Transverse colon (tissue), 4 donors: ENCODE measurements around the gene GLRA1.

Experiments used
- EP300 ChIP-seq: sonication (generic); formaldehyde crosslinking; IDR thresholded peaks from one replicate; pipeline ENCODE4 v1.6.1; 2017; ENCODE audit warnings: antibody characterized with exemption, low read depth
- POLR2A ChIP-seq: fragments of 450-650 bp; IDR thresholded peaks from one replicate; pipeline ENCODE4 v1.6.1; 2016; ENCODE audit warnings: antibody characterized with exemption, mild to moderate bottlenecking, moderate library complexity
- POLR2AphosphoS5 ChIP-seq, 3 donors: sonication (generic); formaldehyde crosslinking; IDR thresholded peaks; one replicate each; pipeline ENCODE4 v1.6.1; 2016; ENCODE audit warnings: antibody characterized with exemption in 3 of 3
- TF ChIP-seq, protein P1 (sequence below), 5 experiments: fragments of 200-600 bp in 3 of 5; fragments of 450-650 bp in 2 of 5; sonication (generic) in 3 of 5; IDR thresholded peaks; 1 replicate in 2 of 5; 2 replicates in 3 of 5; pipeline ENCODE4 v1.5.1; 2016 to 2017; ENCODE audit warnings: antibody characterized with exemption in 5 of 5, inconsistent platforms in 3 of 5, mild to moderate bottlenecking in 2 of 5, moderate library complexity in 1 of 5

DNA sequence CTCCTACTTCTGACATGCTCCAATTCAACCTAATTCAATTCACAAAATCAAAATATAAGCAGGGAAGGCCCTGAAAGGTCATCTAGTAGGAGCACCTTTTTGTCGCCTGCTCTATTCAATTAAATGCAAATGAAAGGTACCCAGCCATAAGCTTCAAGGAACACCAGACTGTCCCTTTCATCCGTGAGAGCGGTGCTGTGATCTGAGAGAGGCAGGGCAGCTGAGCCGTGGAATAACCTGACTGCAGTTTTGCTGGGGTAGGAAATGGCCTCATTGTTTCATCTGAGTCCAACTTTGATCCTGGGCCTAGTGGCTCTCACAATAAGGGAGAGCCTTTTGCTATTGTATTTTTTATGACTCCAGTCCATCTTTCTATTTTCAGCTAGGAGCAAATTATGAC, 39.8 kb upstream of the GLRA1 start:
- TF ChIP-seq EP300: no peak
- TF ChIP-seq, protein P1, sequence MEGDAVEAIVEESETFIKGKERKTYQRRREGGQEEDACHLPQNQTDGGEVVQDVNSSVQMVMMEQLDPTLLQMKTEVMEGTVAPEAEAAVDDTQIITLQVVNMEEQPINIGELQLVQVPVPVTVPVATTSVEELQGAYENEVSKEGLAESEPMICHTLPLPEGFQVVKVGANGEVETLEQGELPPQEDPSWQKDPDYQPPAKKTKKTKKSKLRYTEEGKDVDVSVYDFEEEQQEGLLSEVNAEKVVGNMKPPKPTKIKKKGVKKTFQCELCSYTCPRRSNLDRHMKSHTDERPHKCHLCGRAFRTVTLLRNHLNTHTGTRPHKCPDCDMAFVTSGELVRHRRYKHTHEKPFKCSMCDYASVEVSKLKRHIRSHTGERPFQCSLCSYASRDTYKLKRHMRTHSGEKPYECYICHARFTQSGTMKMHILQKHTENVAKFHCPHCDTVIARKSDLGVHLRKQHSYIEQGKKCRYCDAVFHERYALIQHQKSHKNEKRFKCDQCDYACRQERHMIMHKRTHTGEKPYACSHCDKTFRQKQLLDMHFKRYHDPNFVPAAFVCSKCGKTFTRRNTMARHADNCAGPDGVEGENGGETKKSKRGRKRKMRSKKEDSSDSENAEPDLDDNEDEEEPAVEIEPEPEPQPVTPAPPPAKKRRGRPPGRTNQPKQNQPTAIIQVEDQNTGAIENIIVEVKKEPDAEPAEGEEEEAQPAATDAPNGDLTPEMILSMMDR (IDR thresholded peaks at IDR 0.05): no peak
- no peak for TF ChIP-seq POLR2A
- TF ChIP-seq POLR2AphosphoS5 (IDR thresholded peaks at IDR 0.05): no peak
